Suprapubic skin (tissue), 4 donors: ENCODE data around the gene TMEM184C. TPM values are rescaled to one million over a fixed set of nuclear protein-coding genes. Genes with fewer than 3 reads are reported as not detected.

Source experiments
- DNase-seq, 2 donors: peaks; one replicate each; pipeline ENCODE4 v3.0.0-alpha.2; 2019; ENCODE audit warnings: low spot score in 2 of 2
- H3K27ac ChIP-seq: fragments of 200-600 bp; sonication (generic); one replicate; pipeline ENCODE4 v1.5.1; 2019
- H3K27me3 ChIP-seq: fragments of 200-600 bp; sonication (generic); one replicate; pipeline ENCODE4 v1.5.1; 2019
- H3K36me3 ChIP-seq: fragments of 200-600 bp; sonication (generic); one replicate; pipeline ENCODE4 v1.5.1; 2019
- H3K4me1 ChIP-seq: fragments of 200-600 bp; sonication (generic); one replicate; pipeline ENCODE4 v1.5.1; 2019
- H3K4me3 ChIP-seq: fragments of 200-600 bp; sonication (generic); one replicate; pipeline ENCODE4 v1.5.1; 2019; ENCODE audit warnings: mild to moderate bottlenecking
- H3K9me3 ChIP-seq: fragments of 200-600 bp; sonication (generic); one replicate; pipeline ENCODE4 v1.5.1; 2019
- EP300 ChIP-seq: sonication (generic); formaldehyde crosslinking; IDR thresholded peaks from one replicate; pipeline ENCODE4 v1.6.1; 2017; ENCODE audit warnings: antibody characterized with exemption
- POLR2A ChIP-seq, 2 donors: fragments of 450-650 bp; IDR thresholded peaks; one replicate each; pipeline ENCODE4 v1.6.1; 2017; ENCODE audit warnings: antibody characterized with exemption in 2 of 2, mild to moderate bottlenecking in 2 of 2, moderate library complexity in 2 of 2
- POLR2AphosphoS5 ChIP-seq, 3 donors: sonication (generic); formaldehyde crosslinking; IDR thresholded peaks; one replicate each; pipeline ENCODE4 v1.6.1; 2017; ENCODE audit warnings: antibody characterized with exemption in 3 of 3
- whole genome bisulfite sequencing: methylation state at CpG from one replicate; pipeline ENCODE4 v1.1.5; 2018; 5-methylcytosine and 5-hydroxymethylcytosine counted together
- total RNA-seq, 4 donors: library from RNA; depleted of rRNA; stranded (reverse); fragments of >200 nt; gene quantifications; one replicate each; pipeline ENCODE4 v1.1.0, GENCODE V29; 2016
- TF ChIP-seq, protein P1 (sequence below), 2 donors: fragments of 200-600 bp in 1 of 2; fragments of 450-650 bp in 1 of 2; sonication (generic) in 1 of 2; IDR thresholded peaks; one replicate each; pipeline ENCODE4 v1.5.1; 2016 to 2019; ENCODE audit warnings: antibody characterized with exemption in 2 of 2, mild to moderate bottlenecking in 1 of 2, moderate library complexity in 1 of 2

TMEM184C gene
- total RNA-seq, 4 donors from 2014 or later: 17.1 to 29.8 (median 21.1) TPM

DNA sequence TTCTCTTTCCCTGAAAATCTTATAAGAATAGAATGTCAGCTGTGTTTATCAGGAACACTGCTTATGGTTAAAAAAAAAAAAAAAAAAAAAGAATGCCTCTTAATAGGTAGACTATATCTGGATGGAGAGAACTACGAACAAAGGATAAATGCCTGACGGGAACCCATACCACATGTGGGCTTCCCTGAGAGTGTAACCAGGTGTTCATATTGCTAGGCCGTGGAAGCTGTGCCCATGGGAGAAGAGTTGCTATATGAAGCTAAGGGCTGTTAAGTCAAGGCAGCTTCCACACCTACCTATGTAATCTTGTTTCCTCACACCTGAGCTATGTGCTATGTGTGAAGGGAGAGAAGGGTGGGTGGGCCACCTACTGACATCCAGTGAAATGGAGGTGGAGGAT, 27.3 kb downstream of the TMEM184C start:
- no peak overlapping the region for H3K27ac ChIP-seq

DNA sequence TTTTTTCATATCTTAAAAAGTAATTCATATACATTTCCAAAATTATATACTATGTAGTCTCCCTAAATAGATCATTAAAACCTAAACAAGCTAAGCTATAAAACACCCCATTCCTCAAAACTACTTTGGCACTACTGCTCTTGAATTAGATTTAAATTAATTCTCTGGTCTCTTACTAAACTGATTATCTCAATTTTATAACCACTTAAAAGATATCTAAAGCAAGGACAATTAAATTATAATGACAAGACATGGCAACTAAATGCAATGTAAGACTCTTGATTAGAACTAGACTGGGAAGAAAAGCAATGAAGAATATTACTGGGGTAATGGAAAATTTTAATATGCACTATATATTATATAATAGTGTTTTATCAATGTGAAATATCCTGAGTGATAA, 27.9 kb downstream of the TMEM184C start:
- no peak for DNase-seq
- TF ChIP-seq POLR2A (IDR thresholded peaks at IDR 0.05): no peak
- no peak for TF ChIP-seq POLR2AphosphoS5 (IDR thresholded peaks at IDR 0.05)
- TF ChIP-seq EP300: no peak
- H3K4me1 ChIP-seq: no peaks in the 10 kb centered on the region
- H3K9me3 ChIP-seq: no peaks in the 10 kb centered on the region
- H3K27ac ChIP-seq: no peak overlapping the region
- peaks cover 13% of the 10 kb centered on the region for H3K36me3 ChIP-seq
- H3K4me3 ChIP-seq: no peak overlapping the region
- no peaks in the 10 kb centered on the region for H3K27me3 ChIP-seq

More for the DNA sequence above, 27.3 kb downstream of the TMEM184C start:
- Histone ChIP-seq H3K36me3 (peaks cover 13% of the 10 kb centered on the region), H3K4me1 (peaks cover 2% of the 10 kb centered on the region), H3K9me3 (no peaks in the 10 kb centered on the region), H3K4me3 (no peak overlapping the region), H3K27me3 (no peaks in the 10 kb centered on the region)
- TF ChIP-seq POLR2A (IDR thresholded peaks at IDR 0.05) (no peak), EP300 (no peak), POLR2AphosphoS5 (IDR thresholded peaks at IDR 0.05) (no peak)
- TF ChIP-seq, protein P1, sequence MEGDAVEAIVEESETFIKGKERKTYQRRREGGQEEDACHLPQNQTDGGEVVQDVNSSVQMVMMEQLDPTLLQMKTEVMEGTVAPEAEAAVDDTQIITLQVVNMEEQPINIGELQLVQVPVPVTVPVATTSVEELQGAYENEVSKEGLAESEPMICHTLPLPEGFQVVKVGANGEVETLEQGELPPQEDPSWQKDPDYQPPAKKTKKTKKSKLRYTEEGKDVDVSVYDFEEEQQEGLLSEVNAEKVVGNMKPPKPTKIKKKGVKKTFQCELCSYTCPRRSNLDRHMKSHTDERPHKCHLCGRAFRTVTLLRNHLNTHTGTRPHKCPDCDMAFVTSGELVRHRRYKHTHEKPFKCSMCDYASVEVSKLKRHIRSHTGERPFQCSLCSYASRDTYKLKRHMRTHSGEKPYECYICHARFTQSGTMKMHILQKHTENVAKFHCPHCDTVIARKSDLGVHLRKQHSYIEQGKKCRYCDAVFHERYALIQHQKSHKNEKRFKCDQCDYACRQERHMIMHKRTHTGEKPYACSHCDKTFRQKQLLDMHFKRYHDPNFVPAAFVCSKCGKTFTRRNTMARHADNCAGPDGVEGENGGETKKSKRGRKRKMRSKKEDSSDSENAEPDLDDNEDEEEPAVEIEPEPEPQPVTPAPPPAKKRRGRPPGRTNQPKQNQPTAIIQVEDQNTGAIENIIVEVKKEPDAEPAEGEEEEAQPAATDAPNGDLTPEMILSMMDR (IDR thresholded peaks at IDR 0.05): no peak
- WGBS: 95% methylated on average over 3 of the region's 3 CpGs
- no peak for DNase-seq

DNA sequence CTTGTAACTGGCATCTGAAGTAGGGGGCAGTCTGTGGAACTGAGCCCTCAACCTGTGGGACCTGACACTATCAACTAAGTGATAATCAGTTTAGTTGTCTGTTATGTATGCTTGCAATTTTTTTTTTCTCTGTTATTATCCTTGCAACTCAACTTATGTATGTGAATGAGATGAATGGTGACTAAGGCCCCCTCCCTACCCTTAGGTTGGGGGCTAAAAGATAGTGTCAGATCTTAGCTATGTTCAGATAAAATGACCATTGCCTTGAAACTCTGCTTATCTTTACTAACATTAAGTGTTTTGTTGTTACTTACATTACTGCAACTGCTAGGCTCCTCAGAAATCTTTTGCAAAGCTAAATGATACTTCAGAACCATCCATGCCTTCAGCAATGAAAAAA, 31.5 kb downstream of the TMEM184C start:
- no peaks in the 10 kb centered on the region for H3K4me1 ChIP-seq
- H3K27me3 ChIP-seq: no peaks in the 10 kb centered on the region
- H3K27ac ChIP-seq: no peak overlapping the region
- TF ChIP-seq, protein P1 (IDR thresholded peaks at IDR 0.05): no peak
- TF ChIP-seq POLR2A (IDR thresholded peaks at IDR 0.05): no peak
- no peak for TF ChIP-seq POLR2AphosphoS5 (IDR thresholded peaks at IDR 0.05)
- no peak for TF ChIP-seq EP300
- peaks cover 11% of the 10 kb centered on the region for H3K36me3 ChIP-seq
- no peak overlapping the region for H3K4me3 ChIP-seq
- DNase-seq: no peak
- H3K9me3 ChIP-seq: no peaks in the 10 kb centered on the region

DNA sequence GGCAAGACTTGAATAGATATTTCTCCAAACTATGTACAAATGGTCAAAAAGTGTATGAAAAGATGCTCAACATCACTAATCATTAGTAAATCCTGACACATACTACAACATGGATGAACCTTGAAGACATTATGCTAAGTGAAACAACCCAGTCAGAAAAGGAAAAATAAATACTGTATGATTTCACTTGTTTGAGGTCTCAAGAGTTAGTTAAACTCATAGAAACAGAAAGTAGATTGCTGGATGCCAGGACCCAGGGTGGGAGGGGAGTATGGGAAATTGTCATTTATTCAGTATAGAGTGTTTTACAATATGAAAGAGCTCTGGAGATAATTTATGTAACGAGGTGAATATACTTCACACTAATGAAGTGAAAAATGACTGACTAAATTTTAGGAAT, 34.4 kb downstream of the TMEM184C start:
- no peak overlapping the region for H3K4me3 ChIP-seq
- no peak for DNase-seq
- no peaks in the 10 kb centered on the region for H3K4me1 ChIP-seq
- H3K36me3 ChIP-seq: peaks cover 15% of the 10 kb centered on the region
- H3K9me3 ChIP-seq: no peaks in the 10 kb centered on the region
- WGBS: 95% methylated on average over 1 of the region's 1 CpG
- no peaks in the 10 kb centered on the region for H3K27me3 ChIP-seq
- H3K27ac ChIP-seq: no peak overlapping the region
- TF ChIP-seq POLR2AphosphoS5 (IDR thresholded peaks at IDR 0.05): no peak
- TF ChIP-seq EP300: no peak

DNA sequence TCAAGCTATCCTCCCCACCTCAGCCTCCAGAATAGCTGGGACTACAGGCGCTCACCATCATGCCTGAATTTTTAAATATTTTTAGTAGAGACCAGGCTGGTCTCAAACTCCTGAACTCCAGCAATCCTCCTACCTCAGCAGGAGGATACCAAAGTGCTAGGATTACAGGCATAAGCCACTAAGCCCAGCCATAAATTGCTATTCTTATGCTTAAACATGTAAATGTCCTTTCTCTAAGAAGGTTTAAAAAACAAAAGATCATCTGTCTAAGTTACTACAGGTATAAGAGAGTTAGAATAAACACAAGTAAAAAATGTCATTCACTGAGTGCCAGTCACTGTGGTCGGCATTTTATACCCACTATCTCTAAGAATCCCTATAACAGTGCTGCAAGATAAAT, 38.4 kb downstream of the TMEM184C start:
- peaks cover 40% of the 10 kb centered on the region for H3K36me3 ChIP-seq
- TF ChIP-seq, protein P1 (IDR thresholded peaks at IDR 0.05): no peak
- TF ChIP-seq POLR2A (IDR thresholded peaks at IDR 0.05) (no peak), EP300 (no peak), POLR2AphosphoS5 (IDR thresholded peaks at IDR 0.05) (no peak)
- 92% methylated on average over 2 of the region's 2 CpGs for WGBS

DNA sequence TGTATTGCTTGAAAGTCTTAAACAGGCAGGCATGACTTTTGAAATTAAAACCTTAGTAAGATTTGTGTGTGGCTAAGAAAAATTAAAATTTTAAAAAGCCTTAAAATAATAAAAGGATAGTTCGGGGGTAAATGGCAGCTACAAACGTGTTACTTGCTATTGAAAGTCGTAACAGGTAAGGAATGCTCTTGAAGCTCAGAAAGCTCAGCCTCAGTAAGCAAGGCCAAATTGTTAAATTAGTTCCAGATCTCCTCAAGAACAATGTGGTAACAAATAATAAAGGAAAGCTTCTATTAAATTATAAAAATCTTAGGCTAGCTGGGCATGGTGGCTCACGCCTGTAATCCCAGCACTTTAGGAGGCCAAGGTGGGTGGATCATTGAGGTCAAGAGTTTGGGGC, 41.3 kb downstream of the TMEM184C start:
- H3K27me3 ChIP-seq: no peaks in the 10 kb centered on the region
- no peak overlapping the region for H3K27ac ChIP-seq
- no peak for TF ChIP-seq POLR2AphosphoS5 (IDR thresholded peaks at IDR 0.05)
- no peak for TF ChIP-seq EP300
- no peak for TF ChIP-seq POLR2A (IDR thresholded peaks at IDR 0.05)
- TF ChIP-seq, protein P1 (IDR thresholded peaks at IDR 0.05): no peak
- no peak for DNase-seq
- WGBS: 80% methylated on average over 4 of the region's 4 CpGs
- H3K4me3 ChIP-seq: no peak overlapping the region
- H3K36me3 ChIP-seq: peaks cover 52% of the 10 kb centered on the region
- H3K9me3 ChIP-seq: no peaks in the 10 kb centered on the region
- no peaks in the 10 kb centered on the region for H3K4me1 ChIP-seq

More for the DNA sequence above, 38.4 kb downstream of the TMEM184C start:
- no peak for DNase-seq
- Histone ChIP-seq H3K27ac (no peak overlapping the region), H3K4me1 (no peaks in the 10 kb centered on the region), H3K9me3 (no peaks in the 10 kb centered on the region), H3K27me3 (no peaks in the 10 kb centered on the region), H3K4me3 (no peak overlapping the region)
